Measurements from ENCODE around the gene HOXD1. TPM values are rescaled to one million over a fixed set of nuclear protein-coding genes. Genes with fewer than 3 reads are reported as not detected.

HOXD1 gene
- total RNA-seq, 1 experiment from 2014 or later: not detected

DNA sequence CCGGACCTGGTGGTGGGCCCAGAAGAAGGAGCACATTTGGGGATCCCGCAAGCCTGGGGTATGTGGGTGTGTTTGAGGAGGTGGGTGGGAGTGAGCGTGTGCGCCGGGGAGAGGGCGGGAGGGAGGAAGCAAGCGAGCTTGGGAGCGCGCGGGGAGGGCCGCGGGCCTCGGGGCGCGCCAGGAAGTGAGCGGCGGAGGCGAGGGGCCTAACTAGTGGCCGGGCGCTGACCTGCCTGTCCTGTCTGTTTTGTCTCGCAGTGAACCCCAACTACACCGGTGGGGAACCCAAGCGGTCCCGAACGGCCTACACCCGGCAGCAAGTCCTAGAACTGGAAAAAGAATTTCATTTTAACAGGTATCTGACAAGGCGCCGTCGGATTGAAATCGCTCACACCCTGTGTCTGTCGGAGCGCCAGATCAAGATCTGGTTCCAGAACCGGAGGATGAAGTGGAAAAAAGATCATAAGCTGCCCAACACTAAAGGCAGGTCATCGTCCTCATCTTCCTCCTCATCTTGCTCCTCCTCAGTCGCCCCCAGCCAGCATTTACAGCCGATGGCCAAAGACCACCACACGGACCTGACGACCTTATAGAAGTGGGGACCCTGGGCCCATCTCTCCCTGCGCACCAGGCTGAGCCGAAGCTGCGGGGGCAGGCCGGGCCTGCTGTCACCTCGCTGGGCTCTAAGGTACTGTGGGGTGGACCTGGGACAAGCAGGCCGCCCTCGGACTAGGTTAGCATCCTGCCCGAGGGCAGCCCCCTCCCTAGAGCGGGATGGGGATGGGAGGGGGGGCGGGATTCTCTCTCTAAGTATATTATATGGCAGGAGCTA, 35.9 kb upstream of the HOXD1 start:
- DNase-seq (ENCODE audit: low spot score): no peak

DNA sequence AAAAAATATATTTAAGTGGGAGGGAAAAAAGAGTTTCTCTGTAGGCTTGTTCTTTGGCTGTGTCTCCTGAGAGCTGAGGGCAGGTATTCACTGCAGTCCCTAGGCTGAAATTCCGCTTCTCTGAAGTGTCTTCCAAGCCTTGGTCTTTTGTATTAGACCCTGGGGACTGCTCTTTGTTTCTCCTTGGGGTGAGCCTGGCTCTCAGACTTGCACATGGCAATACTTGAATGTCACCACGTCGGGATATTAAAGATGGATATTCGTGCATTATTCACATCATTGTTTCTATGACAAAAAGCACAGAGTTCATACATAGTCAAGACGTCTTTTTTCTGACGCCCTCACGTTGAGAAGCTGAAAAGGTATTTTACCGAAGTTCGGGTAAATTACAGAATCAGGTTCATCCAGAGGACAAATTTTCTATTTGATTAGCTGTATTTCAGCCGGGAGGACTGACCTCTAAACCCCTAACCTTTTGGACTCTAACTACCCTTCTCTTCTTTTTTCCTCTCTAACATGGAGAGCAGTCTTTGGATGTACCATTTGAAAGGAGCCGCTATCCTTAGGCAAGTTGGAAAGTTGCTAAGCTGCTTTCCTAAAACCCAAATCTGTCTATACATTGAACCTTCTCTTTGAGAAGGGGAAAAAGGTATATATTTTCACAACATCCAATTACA, 33.8 kb upstream of the HOXD1 start:
- no peak for DNase-seq (ENCODE audit: low spot score)

DNA sequence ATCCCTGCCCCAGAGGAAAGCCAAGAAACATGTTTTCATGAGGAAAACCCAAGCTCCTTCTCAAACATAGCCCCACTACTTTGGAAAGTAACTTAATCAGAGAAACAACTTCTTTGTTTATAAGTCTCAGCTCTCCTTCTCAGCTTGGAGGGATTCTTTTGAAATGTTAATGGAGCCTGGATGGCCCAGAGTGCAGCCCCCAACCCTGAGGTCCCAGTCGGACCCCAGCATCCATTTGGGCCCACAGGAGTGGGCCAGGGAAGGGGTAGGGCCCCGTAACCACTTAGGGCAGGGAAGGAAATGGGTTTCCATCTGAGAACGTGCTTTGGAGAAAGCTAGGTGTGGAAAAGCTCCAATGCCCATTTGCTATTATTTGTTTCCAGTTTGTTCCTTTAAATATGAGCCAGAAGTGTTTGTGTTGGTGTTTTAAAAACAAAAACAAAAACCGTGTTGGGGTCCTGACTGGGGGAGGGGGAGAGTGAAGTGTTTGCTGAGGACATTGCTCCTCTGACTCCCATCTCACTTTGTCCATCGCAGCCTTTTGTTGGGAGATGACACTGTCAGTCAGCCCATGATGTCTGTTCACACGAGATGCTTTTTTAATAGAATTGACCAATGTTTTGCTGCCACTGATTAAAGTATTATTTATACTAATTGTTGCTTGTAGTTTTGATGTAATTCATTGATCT, 33.0 kb upstream of the HOXD1 start:
- DNase-seq (ENCODE audit: low spot score): no peak

DNA sequence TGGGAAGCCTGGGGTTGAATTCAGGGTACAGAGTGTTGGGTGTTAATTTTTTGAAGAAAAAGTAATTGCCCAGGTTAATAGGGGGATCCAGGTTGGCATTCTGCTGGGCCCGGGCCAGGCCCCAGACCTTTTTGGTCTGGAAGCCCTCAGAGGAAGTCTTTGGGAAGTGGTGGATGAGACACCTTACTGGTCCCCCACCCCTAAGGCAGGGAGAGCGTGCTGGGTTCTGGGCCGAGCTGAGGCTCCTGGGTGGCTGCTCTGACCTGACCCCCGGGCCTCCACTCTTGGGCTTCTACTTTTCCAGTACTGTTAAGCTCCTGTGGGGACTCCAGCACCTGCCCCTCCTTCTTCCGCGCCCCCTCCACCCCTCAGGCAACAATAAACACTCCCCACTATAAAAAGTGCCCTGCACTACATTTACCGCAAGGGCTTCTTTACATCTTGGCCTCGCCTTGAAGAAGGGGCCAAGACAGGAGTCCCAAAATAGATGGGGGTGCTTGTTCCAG, 32.1 kb upstream of the HOXD1 start:
- DNase-seq (ENCODE audit: low spot score): no peak

DNA sequence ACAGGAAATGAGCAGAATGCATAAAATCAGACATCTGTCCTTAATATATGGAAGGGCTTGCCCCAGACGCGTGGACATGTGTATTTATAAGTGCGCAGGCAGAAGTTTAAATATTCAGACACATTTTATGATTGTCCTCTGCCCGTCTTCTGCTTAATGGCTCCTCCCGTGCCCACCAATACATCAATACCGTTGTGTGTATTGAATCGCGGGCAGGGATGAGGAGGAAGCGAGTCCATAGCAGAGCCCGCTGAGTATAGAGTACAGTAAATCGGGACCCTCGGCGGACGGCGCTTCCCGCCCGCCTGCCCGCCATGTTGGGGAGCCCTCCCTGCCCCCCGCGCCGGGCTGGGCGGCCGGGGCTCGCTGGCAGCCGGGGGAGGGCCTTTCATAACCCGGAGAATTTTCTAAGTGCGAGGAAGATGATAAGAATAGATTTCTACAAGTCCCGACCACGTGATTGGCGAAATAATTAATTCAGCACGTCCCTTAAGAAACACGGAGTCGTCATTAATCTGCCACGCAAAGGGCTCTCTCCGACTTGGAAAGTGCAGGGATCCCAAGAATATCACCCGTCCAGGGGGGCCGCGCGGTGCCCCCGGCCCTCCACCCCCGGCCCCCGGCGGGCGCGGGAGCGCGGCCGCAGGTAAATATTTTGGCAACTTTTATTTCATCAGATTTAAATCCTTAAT, 31.5 kb upstream of the HOXD1 start, which contains the start of gene HOXD3:
TSS of gene HOXD3 (plus strand) at position 501 of the 692 bp plus-strand sequence. CDS start 11,808 bp downstream, outside the sequence.
- no peak for DNase-seq (ENCODE audit: low spot score)

DNA sequence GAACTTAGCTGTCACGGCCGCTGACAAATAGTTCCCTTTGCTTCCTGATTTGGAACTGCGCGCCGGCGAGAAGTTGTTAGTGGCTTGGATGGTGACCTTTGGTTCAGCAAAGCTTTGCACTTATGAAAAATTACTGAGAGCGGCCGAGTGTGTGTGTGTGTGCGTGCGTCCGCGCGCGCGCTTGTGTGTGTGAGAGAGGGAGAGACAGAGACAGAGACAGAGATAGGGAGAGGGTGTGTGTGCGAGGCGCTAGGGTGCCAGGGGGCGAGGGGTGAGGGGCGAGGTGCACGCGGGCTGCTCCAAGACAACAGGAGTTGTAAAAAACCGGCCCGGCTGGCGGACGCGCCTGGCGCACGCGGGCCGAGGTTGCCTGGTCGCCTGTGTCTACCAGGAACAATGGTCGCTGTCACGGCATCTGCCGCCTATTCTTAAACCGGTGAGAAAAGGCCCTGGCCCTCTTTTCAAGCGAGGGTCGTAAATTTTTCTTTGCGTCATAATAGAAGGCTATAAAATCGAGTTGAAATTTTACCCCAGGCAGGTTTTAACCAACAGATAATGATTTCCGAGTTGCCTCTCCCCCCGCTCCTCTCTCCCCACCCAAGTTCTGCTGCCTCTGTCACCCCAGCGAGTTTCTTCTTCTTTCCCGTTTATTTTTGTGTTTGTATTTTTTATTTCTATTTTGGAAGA, 30.8 kb upstream of the HOXD1 start:
- no peak for DNase-seq (ENCODE audit: low spot score)

DNA sequence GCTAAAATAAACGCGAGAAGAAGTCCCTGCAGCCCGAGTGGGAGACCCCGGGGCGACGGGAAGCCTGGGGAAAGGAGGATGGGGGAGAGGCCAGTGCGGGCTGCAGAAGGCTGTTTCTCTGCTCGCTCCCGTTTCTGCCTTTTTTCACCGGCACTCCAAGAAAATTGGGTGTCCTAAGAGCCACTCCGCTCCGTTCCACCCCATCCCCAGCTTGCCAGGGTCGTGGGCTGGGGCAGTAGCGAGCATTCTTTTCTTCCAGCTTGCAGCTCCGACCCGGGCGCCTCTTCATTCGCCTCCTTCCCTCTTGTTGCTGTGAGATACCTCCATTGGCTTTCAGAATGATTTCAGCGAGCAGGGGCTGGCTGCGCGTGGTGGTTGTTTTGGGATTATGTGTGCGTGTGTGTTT, 30.3 kb upstream of the HOXD1 start:
- DNase-seq (ENCODE audit: low spot score): no peak

DNA sequence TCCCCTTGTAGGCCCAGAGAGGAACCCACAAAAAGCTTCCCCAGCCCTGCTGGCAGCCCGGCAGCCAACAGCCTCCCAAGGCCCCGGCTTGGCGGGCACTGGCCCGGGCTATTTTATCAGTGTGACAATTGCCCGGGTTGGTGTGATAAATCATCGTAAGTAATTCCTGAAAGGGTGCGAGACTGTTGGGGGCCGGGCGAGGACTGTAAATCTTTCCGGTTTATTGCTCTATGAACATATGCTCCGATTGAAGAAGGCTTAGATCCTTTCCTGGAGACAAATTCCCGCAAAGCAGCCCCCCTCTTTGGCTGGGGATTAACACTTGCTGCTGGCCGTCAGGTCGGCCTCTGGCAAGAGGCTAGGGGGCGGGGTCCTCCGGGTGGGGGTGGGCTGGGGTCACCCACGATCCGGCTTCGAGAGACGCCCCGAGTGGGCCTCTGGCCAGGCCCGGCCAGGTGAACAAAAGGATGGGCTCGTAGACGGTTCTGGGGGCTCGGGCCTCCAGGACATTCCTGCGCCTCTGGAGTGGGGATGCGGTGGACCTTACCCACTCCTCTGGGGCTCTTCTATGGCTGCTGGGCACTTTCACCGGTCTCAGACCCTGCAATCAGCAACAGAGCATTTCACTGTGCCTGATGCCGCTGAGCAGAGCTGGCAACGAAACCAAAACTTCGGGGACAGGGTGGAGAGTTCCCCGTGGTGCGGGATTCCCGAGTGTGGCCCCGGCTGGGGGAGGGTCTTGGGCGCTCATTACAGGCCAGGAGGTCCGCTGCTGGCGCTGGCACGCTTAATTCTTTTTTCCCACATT, 29.4 kb upstream of the HOXD1 start:
- DNase-seq (ENCODE audit: low spot score): no peak

DNA sequence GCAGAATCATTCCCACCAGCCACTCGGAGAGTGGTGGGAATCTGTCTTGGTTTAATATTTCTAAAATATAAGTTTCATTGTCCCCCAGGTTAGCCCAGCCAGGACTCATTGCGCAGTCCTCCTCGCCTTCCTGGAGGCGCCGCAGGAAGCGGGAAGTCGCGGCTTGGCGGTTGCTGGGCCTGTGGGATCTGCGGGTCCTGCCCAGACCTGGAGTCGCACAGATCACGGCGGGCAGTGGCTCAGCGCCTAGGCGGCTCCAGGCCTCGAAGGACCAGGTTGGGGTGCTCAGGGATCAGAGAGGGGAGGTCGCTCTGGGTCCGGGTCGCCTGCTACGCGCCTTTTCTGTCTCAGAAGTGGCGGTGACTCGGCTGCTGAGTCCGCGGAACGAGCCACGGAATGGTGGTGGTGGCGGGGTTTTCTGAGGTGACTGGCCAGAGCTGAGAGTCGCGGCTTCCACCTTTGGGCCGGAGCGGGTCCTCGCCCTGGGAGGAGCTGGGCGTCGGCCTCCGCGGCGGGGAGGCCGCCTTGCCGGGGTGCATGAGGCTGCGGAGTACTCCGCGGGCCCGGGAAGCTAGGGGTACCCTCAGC, 28.7 kb upstream of the HOXD1 start:
- DNase-seq (ENCODE audit: low spot score): no peak

DNA sequence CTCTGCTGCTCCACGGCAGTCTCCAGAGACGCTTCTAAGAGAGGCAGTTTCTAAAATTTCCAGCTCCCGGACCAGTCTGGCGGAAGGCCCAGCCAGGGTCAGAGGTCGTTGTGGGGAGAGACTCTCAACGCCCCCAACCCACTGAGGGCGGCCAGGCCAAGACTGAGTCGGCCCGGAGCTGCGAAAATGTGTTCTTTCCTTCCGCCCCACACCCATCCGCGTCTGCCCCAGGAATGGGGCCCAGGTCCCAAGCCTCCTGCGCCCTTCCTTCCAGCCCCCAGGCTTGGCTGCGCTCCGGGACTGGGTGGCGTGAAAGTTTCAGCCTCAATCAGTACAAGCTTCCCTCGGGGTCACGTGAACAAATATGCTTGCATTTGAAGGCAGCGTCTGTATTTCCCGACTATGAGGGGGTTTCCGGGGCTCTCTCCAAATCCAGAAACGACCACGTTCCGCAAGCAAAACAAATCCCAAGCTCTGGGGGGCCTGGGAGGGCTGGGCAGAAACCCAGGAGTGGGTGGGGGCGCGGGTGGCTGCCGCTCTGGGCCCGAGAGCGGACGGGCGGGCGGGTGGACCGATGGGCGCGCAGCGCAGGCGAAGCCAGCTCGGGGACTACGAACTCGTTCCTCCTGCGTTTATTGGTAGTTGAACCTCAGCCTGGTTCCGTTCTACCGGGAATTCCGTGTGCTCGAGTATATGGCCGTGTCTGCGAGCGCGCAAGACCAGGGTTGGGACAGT, 28.1 kb upstream of the HOXD1 start:
- no peak for DNase-seq (ENCODE audit: low spot score)

DNA sequence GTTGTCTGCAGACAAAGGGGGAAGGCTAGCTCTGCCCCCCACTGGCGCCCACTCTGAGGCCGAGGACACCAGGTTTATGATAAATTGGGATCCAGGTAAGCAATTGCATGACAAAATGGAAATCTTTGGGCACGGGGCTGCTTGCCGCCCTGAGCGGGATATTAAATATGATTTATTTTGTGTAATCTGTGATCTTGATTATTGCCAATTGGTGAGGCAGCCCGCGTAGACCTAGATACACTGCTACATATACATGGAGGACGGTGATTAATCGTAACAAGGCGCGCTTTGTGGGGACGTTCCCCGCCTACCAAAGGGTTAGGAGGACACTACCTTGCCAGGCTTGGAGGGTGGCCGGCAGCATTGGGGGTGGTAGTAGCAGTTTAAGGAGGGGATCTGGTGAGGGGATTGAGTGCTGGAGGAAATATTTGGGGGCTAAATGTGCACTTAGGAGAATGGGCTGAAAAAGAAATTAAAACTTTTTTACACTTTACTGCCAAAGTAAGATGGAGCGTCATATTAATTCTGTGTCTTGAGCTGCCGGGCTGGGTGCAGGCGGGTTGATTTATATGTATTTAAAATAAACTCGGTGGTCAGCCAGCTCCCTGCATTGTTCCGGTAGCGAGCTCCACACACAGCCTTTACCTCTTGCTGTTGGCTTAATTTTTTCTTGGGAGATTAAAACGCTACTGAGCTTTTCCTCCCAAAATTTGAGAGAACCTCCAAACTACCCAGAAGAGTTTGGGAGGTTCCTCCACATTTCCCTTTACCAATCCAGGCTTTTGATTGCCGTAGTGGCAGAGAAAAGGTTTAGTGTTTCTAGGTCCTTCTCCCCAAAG, 27.3 kb upstream of the HOXD1 start:
- no peak for DNase-seq (ENCODE audit: low spot score)

DNA sequence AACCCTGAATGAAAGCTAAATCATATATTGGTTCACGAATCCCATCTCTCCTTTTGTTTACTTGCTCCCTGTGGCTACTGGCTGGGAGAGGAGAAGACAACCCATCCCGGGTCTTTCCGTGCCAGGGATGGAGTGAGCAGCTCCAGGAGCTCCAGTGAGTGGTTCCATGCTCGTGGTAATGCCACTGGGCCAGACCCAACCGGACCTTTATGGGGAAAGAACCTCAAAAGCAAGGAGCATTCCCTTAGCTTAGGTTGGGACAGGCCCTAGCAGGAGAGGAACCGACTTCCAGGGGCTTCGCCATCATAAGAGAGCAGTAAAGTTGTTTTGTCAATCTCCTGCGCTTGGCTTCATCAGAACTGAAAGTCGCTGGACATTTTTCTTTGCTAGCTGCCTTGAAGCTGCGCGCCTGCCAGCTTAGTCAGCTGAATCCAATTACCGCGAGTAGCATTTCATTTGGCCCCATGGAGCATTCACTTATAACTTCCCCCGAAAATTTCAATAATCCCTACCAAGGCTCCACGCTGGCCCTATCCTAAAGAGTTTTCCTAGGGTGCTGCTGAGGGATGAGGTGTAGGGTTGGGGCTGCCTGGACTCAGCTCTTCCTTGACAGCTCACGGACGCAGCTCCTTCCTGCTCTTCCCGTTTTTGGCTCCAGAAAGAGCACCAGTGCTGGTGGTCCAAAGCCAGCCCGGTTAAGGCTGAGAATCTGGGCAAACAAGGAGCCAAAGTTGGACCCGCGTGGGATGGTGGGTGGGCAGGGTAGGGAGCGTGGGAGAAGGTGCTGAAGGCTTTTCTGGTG, 26.4 kb upstream of the HOXD1 start:
- DNase-seq (ENCODE audit: low spot score): no peak

DNA sequence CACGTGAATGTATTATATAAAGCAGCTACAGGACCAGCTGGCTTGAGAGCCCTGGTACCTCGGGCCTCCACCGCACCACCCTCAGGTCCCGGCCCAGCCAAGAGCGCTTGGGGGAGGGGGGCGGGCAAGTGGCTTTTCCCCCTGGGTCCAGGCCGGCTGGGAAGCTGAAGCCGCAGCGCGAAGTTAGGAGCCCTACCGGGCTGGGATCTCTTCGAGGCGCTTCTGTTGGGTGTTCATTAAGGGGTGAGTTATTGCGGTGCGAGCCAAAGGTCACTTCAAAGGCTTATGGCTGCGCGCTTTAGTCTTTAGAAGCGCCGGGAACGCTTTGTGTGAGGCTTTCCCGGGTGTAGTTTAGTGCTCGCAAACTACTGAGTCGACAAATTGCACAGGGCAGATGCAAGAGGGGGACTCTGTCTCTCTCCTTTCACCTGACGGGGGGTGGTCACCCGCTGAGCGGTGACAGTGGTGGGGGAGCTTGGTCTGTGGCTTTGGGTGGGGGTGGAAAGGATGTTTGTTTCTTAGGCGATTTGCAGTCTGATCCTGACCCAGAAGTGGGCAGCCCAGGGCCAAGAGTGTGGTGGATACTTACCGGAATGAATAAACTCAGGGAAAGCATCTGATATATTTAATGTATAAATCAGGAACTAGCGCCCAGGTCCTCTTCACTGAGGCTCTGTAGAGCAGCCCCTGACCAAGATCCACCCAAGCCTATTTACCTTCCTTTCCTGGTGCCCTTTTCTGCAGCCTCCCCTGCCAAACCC, 25.4 kb upstream of the HOXD1 start:
- DNase-seq (ENCODE audit: low spot score): no peak

DNA sequence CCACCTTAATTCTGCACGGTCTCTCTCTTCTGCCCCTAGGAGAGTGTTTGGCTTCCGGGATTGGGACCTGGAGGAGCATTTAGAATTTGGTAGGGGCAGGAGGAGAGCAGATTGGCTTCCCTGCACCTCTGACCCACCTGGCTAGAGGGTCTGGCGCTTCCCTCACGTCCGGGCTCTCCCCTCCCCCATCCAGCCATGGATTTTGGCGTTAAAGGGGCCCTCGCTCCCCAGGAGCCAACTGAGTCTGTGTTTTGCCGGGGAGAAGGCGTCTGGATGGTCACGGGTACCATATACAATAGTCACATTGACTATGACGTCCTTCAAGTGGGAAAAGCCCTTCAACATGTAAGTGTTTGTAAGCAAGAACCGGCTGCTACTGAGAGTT, 24.8 kb upstream of the HOXD1 start:
- DNase-seq (ENCODE audit: low spot score): no peak

DNA sequence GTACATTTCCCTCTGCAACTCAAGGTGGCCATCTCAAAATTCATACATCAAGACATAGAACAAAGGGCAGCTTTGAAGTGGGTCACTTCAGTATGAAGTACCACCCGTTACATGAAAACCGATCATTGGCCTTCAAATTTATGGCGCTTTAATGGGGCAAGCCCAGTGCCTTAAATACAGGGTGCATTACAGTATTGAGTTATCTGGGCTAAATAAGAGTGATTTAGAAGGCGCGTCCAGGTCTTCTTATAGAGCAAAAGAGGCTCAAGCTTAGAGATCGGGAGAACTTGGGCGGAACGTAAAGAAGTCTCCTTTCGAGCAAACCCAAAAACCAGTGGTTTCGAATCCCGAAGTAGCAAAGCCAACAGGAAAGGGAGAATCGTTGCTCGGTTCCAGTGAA, 24.3 kb upstream of the HOXD1 start:
- DNase-seq (ENCODE audit: low spot score): no peak

DNA sequence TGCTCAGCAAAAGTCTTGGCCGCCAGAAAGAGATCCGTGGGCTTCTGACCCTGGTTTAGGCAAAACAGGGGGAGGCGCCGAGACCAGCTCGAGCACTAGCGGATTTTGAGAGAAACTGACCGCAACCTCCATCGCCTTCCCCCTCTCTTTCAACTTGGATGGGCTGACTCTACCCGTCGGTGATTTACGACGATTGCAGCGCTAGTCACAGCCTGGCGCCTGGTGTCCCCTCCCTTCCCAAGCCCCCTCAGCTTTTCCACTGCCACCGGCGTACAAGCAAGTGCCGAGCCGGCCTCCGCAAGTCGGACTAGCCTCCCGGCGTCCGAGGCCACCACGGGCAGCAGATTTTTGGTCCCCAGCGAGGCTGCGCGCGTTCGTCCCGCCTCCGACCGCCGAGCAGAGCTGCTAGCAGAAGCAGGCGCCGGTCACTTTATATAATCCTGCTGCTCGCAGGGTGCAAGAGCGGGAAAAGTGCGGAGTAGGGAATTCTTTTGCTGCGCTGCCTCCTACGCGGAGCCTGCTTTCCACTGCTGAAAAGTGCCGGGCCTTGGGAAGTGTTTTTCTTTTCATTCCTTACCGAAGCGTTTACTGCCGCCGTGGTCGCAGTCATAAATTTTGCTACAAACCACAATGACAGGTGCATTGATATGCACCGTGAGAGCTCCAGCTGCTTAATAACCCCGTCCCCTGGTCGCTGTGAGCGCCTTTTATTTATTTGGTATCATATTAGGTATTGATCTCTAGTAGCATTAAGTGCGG, 23.7 kb upstream of the HOXD1 start:
- no peak for DNase-seq (ENCODE audit: low spot score)

Data from HT-29 (cell line).